ENCODE data around the gene WNT5A.

Gene WNT5A

GRCh38 chr3:55486857-55487380 is at the start of gene WNT5A:
Gene WNT5A (minus strand): TSS chr3:55487306. CDS start chr3:55486985, 321 bp downstream.
- DNase-seq: peak; percentile 44

GRCh38 chr3:55534876-55535275 is 47.8 kb upstream of the WNT5A start:
- no peak for DNase-seq

- no peak for DNase-seq
Observed at GRCh38 chr3:55532806-55533205, 45.7 kb upstream of the WNT5A start.

- no peak for DNase-seq
Observed at GRCh38 chr3:55531321-55531720, 44.2 kb upstream of the WNT5A start.

GRCh38 chr3:55527361-55527760 is 40.3 kb upstream of the WNT5A start:
- DNase-seq: no peak

- DNase-seq: no peak
Observed at GRCh38 chr3:55526332-55527030, 39.4 kb upstream of the WNT5A start.

- DNase-seq: no peak
Observed at GRCh38 chr3:55525436-55525835, 38.3 kb upstream of the WNT5A start.

- no peak for DNase-seq
Observed at GRCh38 chr3:55524565-55525244, 37.6 kb upstream of the WNT5A start.

GRCh38 chr3:55523471-55523870 is 36.4 kb upstream of the WNT5A start:
- DNase-seq: no peak

- no peak for DNase-seq
Observed at GRCh38 chr3:55521738-55522421, 34.8 kb upstream of the WNT5A start.

GRCh38 chr3:55521064-55521737 is 34.1 kb upstream of the WNT5A start:
- no peak for DNase-seq

- DNase-seq: no peak
Observed at GRCh38 chr3:55519019-55519418, 31.9 kb upstream of the WNT5A start.

GRCh38 chr3:55518451-55518850 is 31.3 kb upstream of the WNT5A start:
- DNase-seq: no peak

- DNase-seq: no peak
Observed at GRCh38 chr3:55516392-55517030, 29.4 kb upstream of the WNT5A start.

GRCh38 chr3:55515550-55516246 is 28.6 kb upstream of the WNT5A start:
- DNase-seq: no peak

GRCh38 chr3:55514962-55515361 is 27.9 kb upstream of the WNT5A start:
- DNase-seq: no peak

- no peak for DNase-seq
Observed at GRCh38 chr3:55512571-55513343, 25.7 kb upstream of the WNT5A start.

GRCh38 chr3:55511895-55512570 is 24.9 kb upstream of the WNT5A start:
- DNase-seq: no peak

GRCh38 chr3:55508335-55508734 is 21.2 kb upstream of the WNT5A start:
- DNase-seq: no peak

GRCh38 chr3:55507808-55508207 is 20.7 kb upstream of the WNT5A start:
- DNase-seq: no peak

- DNase-seq: no peak
Observed at GRCh38 chr3:55505776-55506175, 18.7 kb upstream of the WNT5A start.

All from NCI-H748 treated with DMSO at 0.1 percent for 48 hours (cell line).